ENCODE data around the gene TSGA10. TPM values are rescaled to one million over a fixed set of nuclear protein-coding genes. Genes with fewer than 3 reads are reported as not detected.

The TSGA10 gene
- total and polyA plus RNA-seq, 3 donors from 2014 or later, result 42.4 to 110 (median 85.6) TPM

GRCh38 chr2:99152199-99152895 lies 2.4 kb downstream of the TSGA10 start:
- no peaks in the 10 kb centered on the region for H3K9me3 ChIP-seq
- H3K4me1 ChIP-seq, result peaks cover 13% of the 10 kb centered on the region
- no peak overlapping the region for H3K27ac ChIP-seq
- WGBS, 2 donors, result 82 to 84% methylated on average over 7 of the region's 7 CpGs
- no peaks in the 10 kb centered on the region for H3K36me3 ChIP-seq (ENCODE audit: low read depth, missing control alignments)
- H3K27me3 ChIP-seq, result no peaks in the 10 kb centered on the region
- no peak overlapping the region for H3K4me3 ChIP-seq
- DNase-seq, result no peak
- intact Hi-C loops (cut with DNase I; ENCODE audit: low total_unique reads), result no loop called here
- no peak for TF ChIP-seq POLR2A (IDR thresholded peaks at IDR 0.05)
- TF ChIP-seq CTCF (IDR thresholded peaks at IDR 0.05), result no peak

GRCh38 chr2:99150706-99151105 lies 4.0 kb downstream of the TSGA10 start:
- Histone ChIP-seq H3K27ac (no peak overlapping the region), H3K36me3 (ENCODE audit: low read depth, missing control alignments) (no peaks in the 10 kb centered on the region), H3K4me1 (peaks cover 7% of the 10 kb centered on the region), H3K27me3 (no peaks in the 10 kb centered on the region), H3K9me3 (no peaks in the 10 kb centered on the region), H3K4me3 (no peak overlapping the region)
- TF ChIP-seq POLR2A (IDR thresholded peaks at IDR 0.05), result no peak
- TF ChIP-seq CTCF (IDR thresholded peaks at IDR 0.05), result no peak
- no peak for DNase-seq
- 94% methylated on average over 1 of the region's 1 CpG for WGBS, 2 donors
- intact Hi-C loops (cut with DNase I; ENCODE audit: low total_unique reads), result no loop called here

- H3K27me3 ChIP-seq, result no peaks in the 10 kb centered on the region
These were observed 13.3 kb downstream of the TSGA10 start, which contains the start of gene C2orf15 for GRCh38 chr2:99141110-99142108. Gene C2orf15, plus strand, starts transcription at chr2:99141707. Its CDS starts 8,852 bp downstream, at chr2:99150559.

GRCh38 chr2:99140860-99141109 lies 14.0 kb downstream of the TSGA10 start:
- no peaks in the 10 kb centered on the region for H3K27me3 ChIP-seq
- no peak for DNase-seq
- H3K4me3 ChIP-seq, result peak overlapping the region; percentile 72 to 94
- no peaks in the 10 kb centered on the region for H3K9me3 ChIP-seq
- no peaks in the 10 kb centered on the region for H3K36me3 ChIP-seq (ENCODE audit: low read depth, missing control alignments)
- no peak for TF ChIP-seq POLR2A (IDR thresholded peaks at IDR 0.05)
- TF ChIP-seq CTCF (IDR thresholded peaks at IDR 0.05), result peak in 1 of 3 experiments; percentile 17
- H3K27ac ChIP-seq, result peak overlapping the region; percentile 86
- WGBS, 2 donors, result 0% methylated on average over 14 of the region's 21 CpGs; no CpG with 5 or more reads in 1 of the 2 donors
- intact Hi-C loops (cut with DNase I; ENCODE audit: low total_unique reads), result no loop called here
- peaks cover 3% of the 10 kb centered on the region for H3K4me1 ChIP-seq

More at GRCh38 chr2:99141110-99142108, 13.3 kb downstream of the TSGA10 start, which contains the start of gene C2orf15:
- Histone ChIP-seq H3K4me1 (peaks cover 3% of the 10 kb centered on the region), H3K36me3 (ENCODE audit: low read depth, missing control alignments) (no peaks in the 10 kb centered on the region), H3K27ac (peak within 1 kb of the TSS; percentile 86), H3K4me3 (peak within 1 kb of the TSS; percentile 72 to 94), H3K9me3 (no peaks in the 10 kb centered on the region)
- intact Hi-C loops (cut with DNase I; ENCODE audit: low total_unique reads), result no loop called here
- 0 to 1% methylated on average over 44 to 79 of the region's 84 CpGs for WGBS, 2 donors
- TF ChIP-seq POLR2A (IDR thresholded peaks at IDR 0.05), result peak; percentile 63
- no peak for TF ChIP-seq CTCF (IDR thresholded peaks at IDR 0.05)
- DNase-seq, result peak; percentile 96

Data from testis (tissue), 3 donors.